WTC11 (cell line): ENCODE data around the gene VPS41. TPM values are rescaled to one million over a fixed set of nuclear protein-coding genes. Genes with fewer than 3 reads are reported as not detected.

ENCODE experiments used
- ATAC-seq: fragments of 200-7000 bp; cut with Tn5 transposase; 2 replicates; pipeline ENCODE4 v1.10.0; 2021; ENCODE audit warnings: mild to moderate bottlenecking, moderate library complexity
- CTCF ChIA-PET: fragments of 300-600 bp; sonication (Branson Sonifier 250); formaldehyde crosslinking; loops from one replicate; lab custom pipeline; 2021; ENCODE audit warnings: antibody characterized with exemption; lab: Charles Lee
- POLR2A ChIA-PET: fragments of 350-600 bp; sonication (Branson Sonifier 250); formaldehyde crosslinking; loops from one replicate; lab custom pipeline; 2021; ENCODE audit warnings: antibody characterized with exemption; lab: Charles Lee
- DNase-seq: peaks from one replicate; pipeline ENCODE4 v3.0.0; 2021; ENCODE audit warnings: low spot score
- H3K27ac Mint-ChIP-seq: 2 replicates; pipeline ENCODE4 v1.8.0; 2021; ENCODE audit warnings: mixed read lengths
- H3K27me3 Mint-ChIP-seq: 2 replicates; pipeline ENCODE4 v1.8.0; 2021; ENCODE audit warnings: low read depth, mild to moderate bottlenecking, moderate library complexity, mixed read lengths
- H3K36me3 Mint-ChIP-seq: 2 replicates; pipeline ENCODE4 v1.8.0; 2021; ENCODE audit warnings: mixed read lengths
- H3K4me1 Mint-ChIP-seq: 2 replicates; pipeline ENCODE4 v1.8.0; 2022; ENCODE audit warnings: mixed read lengths
- H3K4me3 Mint-ChIP-seq: 2 replicates; pipeline ENCODE4 v1.8.0; 2021; ENCODE audit warnings: mild to moderate bottlenecking, moderate library complexity, mixed read lengths
- H3K9me3 Mint-ChIP-seq: 2 replicates; pipeline ENCODE4 v1.8.0; 2021; ENCODE audit warnings: mixed read lengths
- ATF1 ChIP-seq: sonication (generic); formaldehyde crosslinking; IDR thresholded peaks from 2 replicates; pipeline ENCODE4 v1.8.1; 2023; ENCODE audit warnings: mild to moderate bottlenecking, moderate library complexity, missing genetic modification reagents
- ATF2 ChIP-seq: sonication (generic); formaldehyde crosslinking; IDR thresholded peaks from 2 replicates; pipeline ENCODE4 v1.8.1; 2022; ENCODE audit warnings: low read depth, missing genetic modification reagents, borderline replicate concordance
- CBFB ChIP-seq: sonication (generic); formaldehyde crosslinking; IDR thresholded peaks from 2 replicates; pipeline ENCODE4 v1.8.1; 2022; ENCODE audit warnings: mild to moderate bottlenecking, low read depth, missing genetic modification reagents
- E2F4 ChIP-seq: sonication (generic); formaldehyde crosslinking; IDR thresholded peaks from 2 replicates; pipeline ENCODE4 v1.8.1; 2022; ENCODE audit warnings: low read depth, mild to moderate bottlenecking, moderate library complexity, missing genetic modification reagents, borderline replicate concordance
- E2F5 ChIP-seq: sonication (generic); formaldehyde crosslinking; IDR thresholded peaks from 2 replicates; pipeline ENCODE4 v1.8.1; 2022; ENCODE audit warnings: mild to moderate bottlenecking, moderate library complexity, missing genetic modification reagents
- FOXK1 ChIP-seq: sonication (generic); formaldehyde crosslinking; IDR thresholded peaks from 2 replicates; pipeline ENCODE4 v1.8.0; 2022; ENCODE audit warnings: mild to moderate bottlenecking, moderate library complexity, missing genetic modification reagents
- GRHL2 ChIP-seq: fragments of 250-450 bp; sonication (Bioruptor Pico); IDR thresholded peaks from 2 replicates; pipeline ENCODE4 v1.8.0; 2022; ENCODE audit warnings: mild to moderate bottlenecking, moderate library complexity; ENCODE audit not compliant: insufficient replicate concordance, severe bottlenecking
- HMGA2 ChIP-seq: fragments of 250-450 bp; sonication (Bioruptor Pico); IDR thresholded peaks from 2 replicates; pipeline ENCODE4 v1.4.0; 2021; ENCODE audit warnings: mild to moderate bottlenecking, moderate library complexity
- NR3C1 ChIP-seq: sonication (generic); formaldehyde crosslinking; conservative IDR thresholded peaks from 2 replicates; pipeline ENCODE4 v1.8.1; 2023; ENCODE audit warnings: low read depth, mild to moderate bottlenecking, missing genetic modification reagents
- RORB ChIP-seq: fragments of 250-450 bp; sonication (Bioruptor Pico); IDR thresholded peaks from 2 replicates; pipeline ENCODE4 v1.9.0; 2021; ENCODE audit warnings: mild to moderate bottlenecking
- TP53 ChIP-seq: sonication (generic); formaldehyde crosslinking; IDR thresholded peaks from 2 replicates; pipeline ENCODE4 v1.8.1; 2023; ENCODE audit warnings: mild to moderate bottlenecking, missing genetic modification reagents
- ZNF219 ChIP-seq: sonication (generic); formaldehyde crosslinking; IDR thresholded peaks from 2 replicates; pipeline ENCODE4 v1.8.0; 2023; ENCODE audit warnings: missing genetic modification reagents, mild to moderate bottlenecking, borderline replicate concordance
- ZNF263 ChIP-seq: sonication (generic); formaldehyde crosslinking; IDR thresholded peaks from 2 replicates; pipeline ENCODE4 v1.8.1; 2022; ENCODE audit warnings: low read depth, mild to moderate bottlenecking, moderate library complexity, missing genetic modification reagents
- ZNF317 ChIP-seq: sonication (generic); formaldehyde crosslinking; IDR thresholded peaks from 2 replicates; pipeline ENCODE4 v1.8.1; 2023; ENCODE audit warnings: low read depth, mild to moderate bottlenecking, moderate library complexity, missing genetic modification reagents, borderline replicate concordance
- ZNF425 ChIP-seq: fragments of 250-450 bp; sonication (Bioruptor Pico); conservative IDR thresholded peaks from 2 replicates; pipeline ENCODE4 v1.9.0; 2021; ENCODE audit warnings: mild to moderate bottlenecking
- ZNF671 ChIP-seq: fragments of 250-450 bp; sonication (Bioruptor Pico); IDR thresholded peaks from 2 replicates; pipeline ENCODE4 v1.8.0; 2021; ENCODE audit warnings: mild to moderate bottlenecking
- ZSCAN18 ChIP-seq: fragments of 250-450 bp; sonication (Bioruptor Pico); IDR thresholded peaks from 2 replicates; pipeline ENCODE4 v2.1.2; 2022; ENCODE audit warnings: mild to moderate bottlenecking, moderate library complexity
- total RNA-seq: library from RNA; stranded (reverse); gene quantifications from 3 replicates; pipeline ENCODE4 v1.2.3, GENCODE V29; 2021

Gene VPS41
- total RNA-seq, 1 experiment from 2014 or later: 50.3 TPM

- no peak for TF ChIP-seq ZNF425
- TF ChIP-seq, all 79 proteins: peak for 0
Observed at GRCh38 chr7:38727184-38727940, 181.6 kb downstream of the VPS41 start (continued).

GRCh38 chr7:38723327-38723726 lies 185.7 kb downstream of the VPS41 start:
- peaks cover 20% of the 10 kb centered on the region; the same call in 1 of the 2 replicates for H3K36me3 Mint-ChIP-seq

More at GRCh38 chr7:38723327-38723726, 185.7 kb downstream of the VPS41 start:
- CTCF ChIA-PET: interaction anchor here (0.6 kb wide), 1 partner anchor 93 kb away, joined by 3 read pairs; no protein-coding TSS in a partner anchor
- ATAC-seq: no peak
- peaks cover 5% of the 10 kb centered on the region; the same call in 1 of the 2 replicates for H3K9me3 Mint-ChIP-seq
- H3K4me1 Mint-ChIP-seq: peaks cover 19% of the 10 kb centered on the region
- no peaks in the 10 kb centered on the region for H3K27me3 Mint-ChIP-seq
- no peak overlapping the region for H3K27ac Mint-ChIP-seq
- no peak for DNase-seq
- H3K4me3 Mint-ChIP-seq: no peak overlapping the region
- no peak for TF ChIP-seq ZNF263 (CRISPR knock-in tag)
- TF ChIP-seq ZNF671 (CRISPR knock-in tag): no peak
- TF ChIP-seq RORB (CRISPR knock-in tag): no peak
- TF ChIP-seq ZNF317 (CRISPR knock-in tag): no peak
- TF ChIP-seq GRHL2 (CRISPR knock-in tag): no peak
- TF ChIP-seq CBFB (CRISPR knock-in tag): no peak
- no peak for TF ChIP-seq E2F4
- no peak for TF ChIP-seq FOXK1 (CRISPR knock-in tag)
- no peak for TF ChIP-seq TP53 (CRISPR knock-in tag)
- no peak for TF ChIP-seq NR3C1 (CRISPR knock-in tag)
- no peak for TF ChIP-seq HMGA2 (CRISPR knock-in tag)
- TF ChIP-seq ATF1: no peak
- TF ChIP-seq ATF2 (CRISPR knock-in tag): no peak
- no peak for TF ChIP-seq E2F5 (CRISPR knock-in tag)
- TF ChIP-seq ZSCAN18 (CRISPR knock-in tag): no peak
- TF ChIP-seq ZNF219 (CRISPR knock-in tag): no peak
- POLR2A ChIA-PET: no interaction called here
